ENCODE measurements around the gene ANKRD12.
"Not testable (repeated sequence)": the region's sequence is repeated elsewhere in the genome, so short reads cannot be mapped to it uniquely, and the experiment has no call there.

ANKRD12 gene

GRCh38 chr18:9239720-9240119 is 103.1 kb downstream of the ANKRD12 start:
- DNase-seq: no peak

- no peak for DNase-seq
Observed at GRCh38 chr18:9240270-9240669, 103.7 kb downstream of the ANKRD12 start.

- DNase-seq: no peak
Observed at GRCh38 chr18:9243029-9243428, 106.4 kb downstream of the ANKRD12 start.

GRCh38 chr18:9244376-9244775 is 107.8 kb downstream of the ANKRD12 start:
- no peak for DNase-seq

GRCh38 chr18:9248661-9249060 is 112.1 kb downstream of the ANKRD12 start:
- no peak for DNase-seq

- DNase-seq: no peak
Observed at GRCh38 chr18:9249254-9249653, 112.7 kb downstream of the ANKRD12 start.

- no peak for DNase-seq
Observed at GRCh38 chr18:9259173-9259572, 122.6 kb downstream of the ANKRD12 start.

GRCh38 chr18:9260388-9261380 is 124.1 kb downstream of the ANKRD12 start:
- no peak for DNase-seq

GRCh38 chr18:9263264-9263663 is 126.7 kb downstream of the ANKRD12 start:
- DNase-seq: no peak

GRCh38 chr18:9264797-9265196 is 128.2 kb downstream of the ANKRD12 start:
- not testable (repeated sequence) for DNase-seq

- DNase-seq: no peak
Observed at GRCh38 chr18:9273221-9273620, 136.6 kb downstream of the ANKRD12 start.

GRCh38 chr18:9275890-9276289 is 139.3 kb downstream of the ANKRD12 start:
- no peak for DNase-seq

GRCh38 chr18:9278028-9278427 is 141.4 kb downstream of the ANKRD12 start:
- no peak for DNase-seq

- no peak for DNase-seq
Observed at GRCh38 chr18:9280849-9281248, 144.3 kb downstream of the ANKRD12 start.

- DNase-seq: no peak
Observed at GRCh38 chr18:9281780-9282179, 145.2 kb downstream of the ANKRD12 start.

GRCh38 chr18:9283791-9284190 is 147.2 kb downstream of the ANKRD12 start:
- no peak for DNase-seq

- DNase-seq: no peak
Observed at GRCh38 chr18:9285604-9286003, 149.0 kb downstream of the ANKRD12 start.

GRCh38 chr18:9287036-9287435 is 150.5 kb downstream of the ANKRD12 start:
- no peak for DNase-seq

GRCh38 chr18:9289698-9290097 is 153.1 kb downstream of the ANKRD12 start:
- DNase-seq: no peak

GRCh38 chr18:9290156-9290555 is 153.6 kb downstream of the ANKRD12 start:
- DNase-seq: no peak

- no peak for DNase-seq
Observed at GRCh38 chr18:9292047-9292446, 155.5 kb downstream of the ANKRD12 start.

- no peak for DNase-seq
Observed at GRCh38 chr18:9293948-9294347, 157.4 kb downstream of the ANKRD12 start.

- no peak for DNase-seq
Observed at GRCh38 chr18:9296233-9297006, 159.8 kb downstream of the ANKRD12 start.

- DNase-seq: no peak
Observed at GRCh38 chr18:9297007-9297393, 160.4 kb downstream of the ANKRD12 start.
